Brain microvascular endothelial cell (primary cell): ENCODE measurements around the gene RTCA.
"Not testable (repeated sequence)": the region's sequence is repeated elsewhere in the genome, so short reads cannot be mapped to it uniquely, and the experiment has no call there.

Experiments
- DNase-seq: peaks from one replicate; pipeline ENCODE4 v3.0.0-alpha.2; 2020
- H3K27ac ChIP-seq: fragments of 250-450 bp; sonication (Bioruptor Pico); 2 replicates; pipeline ENCODE4 v1.5.1; 2020; ENCODE audit warnings: mild to moderate bottlenecking, moderate library complexity
- H3K27me3 ChIP-seq: fragments of 250-450 bp; sonication (Bioruptor Pico); replicated peaks from 2 replicates; pipeline ENCODE4 v1.5.1; 2020; ENCODE audit warnings: mild to moderate bottlenecking
- H3K36me3 ChIP-seq: fragments of 250-450 bp; sonication (Bioruptor Pico); replicated peaks from 2 replicates; pipeline ENCODE4 v1.5.1; 2020; ENCODE audit warnings: mild to moderate bottlenecking
- H3K4me3 ChIP-seq: 2 replicates; pipeline ENCODE4 v1.5.1; 2011; ENCODE audit warnings: low read depth, mild to moderate bottlenecking, control low read depth, low read length, moderate library complexity
- in situ Hi-C: cut with HindIII; loops from 2 replicates; pipeline ENCODE4 v1.10.0; 2017; ENCODE audit warnings: low sequenced_read_pairs, low pct_ligation_motif_present
- TF ChIP-seq, protein P1 (sequence below): IDR thresholded peaks from 2 replicates; pipeline ENCODE4 v1.5.1; 2011; ENCODE audit warnings: low read depth, mild to moderate bottlenecking, moderate library complexity, low read length, control low read depth, inconsistent platforms; ENCODE audit errors: missing control alignments

RTCA gene

DNA sequence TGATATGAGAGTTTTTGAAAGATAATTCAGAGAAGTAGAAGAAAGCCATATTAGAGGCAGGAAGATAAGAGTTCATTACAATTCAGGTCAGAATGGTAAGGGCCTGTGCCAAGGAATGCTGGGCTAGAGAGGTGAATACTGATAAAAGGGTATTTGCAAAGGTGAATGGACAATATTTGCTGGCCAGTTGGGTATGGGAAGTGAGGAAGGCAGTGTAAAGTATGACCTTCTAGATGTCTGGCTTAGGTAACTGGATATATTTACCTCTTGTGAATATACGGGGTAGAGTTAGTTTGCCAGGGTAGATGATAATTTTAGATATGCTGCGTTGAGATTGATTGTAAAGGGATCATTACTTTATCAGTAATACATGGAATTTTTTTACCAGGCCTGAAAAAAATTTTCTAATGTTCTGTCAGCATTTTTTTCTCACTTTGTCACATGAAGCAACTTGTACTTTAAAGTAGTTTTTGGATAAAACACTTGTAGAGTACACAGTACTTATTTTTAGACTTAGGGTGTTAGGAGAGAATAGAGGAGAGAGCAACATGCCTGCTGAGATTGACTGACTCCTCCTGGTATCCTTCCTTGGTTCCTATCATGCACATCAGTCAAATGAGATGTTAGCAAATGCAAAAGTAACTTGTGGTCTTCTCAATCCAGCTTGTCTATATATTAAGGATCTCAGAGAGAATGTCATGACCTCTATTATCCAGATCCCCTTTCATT, 14.1 kb downstream of the RTCA start:
- Histone ChIP-seq H3K27me3 (no peaks in the 10 kb centered on the region), H3K36me3 (peaks cover 51% of the 10 kb centered on the region), H3K27ac (no peak overlapping the region), H3K4me3 (no peak overlapping the region)
- in situ Hi-C loops: no loop called here
- TF ChIP-seq, protein P1, sequence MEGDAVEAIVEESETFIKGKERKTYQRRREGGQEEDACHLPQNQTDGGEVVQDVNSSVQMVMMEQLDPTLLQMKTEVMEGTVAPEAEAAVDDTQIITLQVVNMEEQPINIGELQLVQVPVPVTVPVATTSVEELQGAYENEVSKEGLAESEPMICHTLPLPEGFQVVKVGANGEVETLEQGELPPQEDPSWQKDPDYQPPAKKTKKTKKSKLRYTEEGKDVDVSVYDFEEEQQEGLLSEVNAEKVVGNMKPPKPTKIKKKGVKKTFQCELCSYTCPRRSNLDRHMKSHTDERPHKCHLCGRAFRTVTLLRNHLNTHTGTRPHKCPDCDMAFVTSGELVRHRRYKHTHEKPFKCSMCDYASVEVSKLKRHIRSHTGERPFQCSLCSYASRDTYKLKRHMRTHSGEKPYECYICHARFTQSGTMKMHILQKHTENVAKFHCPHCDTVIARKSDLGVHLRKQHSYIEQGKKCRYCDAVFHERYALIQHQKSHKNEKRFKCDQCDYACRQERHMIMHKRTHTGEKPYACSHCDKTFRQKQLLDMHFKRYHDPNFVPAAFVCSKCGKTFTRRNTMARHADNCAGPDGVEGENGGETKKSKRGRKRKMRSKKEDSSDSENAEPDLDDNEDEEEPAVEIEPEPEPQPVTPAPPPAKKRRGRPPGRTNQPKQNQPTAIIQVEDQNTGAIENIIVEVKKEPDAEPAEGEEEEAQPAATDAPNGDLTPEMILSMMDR: no peak
- DNase-seq: no peak

DNA sequence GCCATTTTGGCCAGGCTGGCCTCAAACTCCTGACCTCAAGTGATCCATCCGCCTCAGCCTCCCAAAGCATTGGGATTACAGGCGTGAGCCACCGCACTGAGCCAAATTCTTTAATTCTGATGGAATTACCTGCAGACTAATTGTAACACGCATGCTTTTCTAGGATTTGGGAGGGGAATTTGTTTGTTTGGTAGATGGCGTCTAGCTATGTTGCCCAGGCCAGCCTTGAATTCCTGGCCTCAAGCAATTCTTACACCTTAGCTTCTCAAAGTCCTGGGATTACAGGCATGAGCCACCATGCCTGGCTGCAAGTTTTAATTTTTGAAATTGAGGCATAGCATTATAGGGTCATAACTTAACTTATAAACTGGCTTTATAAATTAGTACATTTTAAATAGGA, 18.6 kb downstream of the RTCA start:
- DNase-seq: no peak
- TF ChIP-seq, protein P1: no peak
- Histone ChIP-seq H3K27ac (no peak overlapping the region), H3K4me3 (no peak overlapping the region), H3K36me3 (peaks cover 43% of the 10 kb centered on the region), H3K27me3 (no peaks in the 10 kb centered on the region)
- in situ Hi-C loops: no loop called here

DNA sequence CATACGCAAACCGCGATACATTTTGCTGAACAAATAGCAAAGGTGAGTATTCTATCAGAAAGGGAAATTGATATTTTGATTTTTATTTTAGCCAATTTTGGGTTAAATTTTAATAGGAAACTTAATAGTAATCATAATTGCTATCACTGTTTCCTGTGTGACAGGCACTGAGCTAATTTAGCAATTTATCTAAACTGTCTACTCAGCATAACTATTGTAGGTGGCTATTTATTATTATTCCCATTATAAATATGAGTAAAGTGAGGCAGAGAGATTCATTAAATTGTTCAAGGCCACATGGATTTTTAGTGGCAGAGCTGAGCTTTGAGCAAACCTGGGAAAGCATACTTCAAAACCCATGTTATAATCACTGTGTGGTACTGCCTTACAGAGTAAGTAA, 21.1 kb downstream of the RTCA start:
- Histone ChIP-seq H3K4me3 (no peak overlapping the region), H3K36me3 (peaks cover 45% of the 10 kb centered on the region), H3K27ac (no peak overlapping the region), H3K27me3 (no peaks in the 10 kb centered on the region)
- in situ Hi-C loops: no loop called here
- DNase-seq: no peak
- TF ChIP-seq, protein P1: no peak

DNA sequence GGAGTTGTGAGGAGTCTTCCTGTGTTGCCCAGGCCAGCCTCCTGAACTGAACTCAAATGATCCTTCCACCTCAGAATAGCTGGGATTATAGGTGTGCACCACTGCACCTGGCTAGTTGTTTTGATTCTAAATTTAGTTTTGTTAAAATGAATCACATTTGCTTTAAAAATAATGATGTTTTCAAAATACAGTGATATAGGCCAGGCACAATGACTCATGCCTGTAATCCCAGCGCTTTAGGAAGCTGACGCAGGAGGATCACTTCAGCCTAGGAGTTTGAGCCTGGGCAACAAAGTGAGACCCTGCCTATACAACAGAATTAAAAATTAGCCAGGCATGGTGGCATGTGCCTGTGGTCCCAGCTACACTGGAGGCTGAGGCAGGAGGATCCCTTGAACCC, 24.3 kb downstream of the RTCA start:
- H3K27me3 ChIP-seq: no peaks in the 10 kb centered on the region
- DNase-seq: peak; percentile 22
- no peak overlapping the region for H3K4me3 ChIP-seq
- H3K36me3 ChIP-seq: peaks cover 30% of the 10 kb centered on the region
- TF ChIP-seq, protein P1: no peak
- in situ Hi-C loops: no loop called here
- no peak overlapping the region for H3K27ac ChIP-seq

DNA sequence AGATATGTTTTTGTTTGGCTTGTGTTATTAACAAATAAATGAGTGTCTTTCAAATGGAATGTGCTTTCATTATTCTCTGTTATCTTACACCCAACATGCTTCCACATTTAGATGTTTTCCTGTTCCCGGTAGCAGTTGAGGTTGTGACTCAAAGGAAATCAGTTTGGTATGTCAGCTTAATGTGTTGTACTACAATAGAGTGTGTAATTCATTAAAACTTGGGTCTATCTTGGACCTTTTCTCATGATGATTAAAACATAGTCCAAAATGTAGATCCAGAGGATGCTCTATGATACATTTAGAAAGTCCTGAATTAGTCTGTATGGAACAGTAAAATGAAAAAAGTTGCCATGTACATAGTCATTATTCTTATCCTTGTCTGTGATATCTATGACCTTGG, 26.7 kb downstream of the RTCA start:
- Histone ChIP-seq H3K36me3 (peaks cover 15% of the 10 kb centered on the region), H3K4me3 (no peak overlapping the region), H3K27ac (no peak overlapping the region), H3K27me3 (no peaks in the 10 kb centered on the region)
- in situ Hi-C loops: no loop called here
- DNase-seq: peak; percentile 29
- TF ChIP-seq, protein P1: no peak

DNA sequence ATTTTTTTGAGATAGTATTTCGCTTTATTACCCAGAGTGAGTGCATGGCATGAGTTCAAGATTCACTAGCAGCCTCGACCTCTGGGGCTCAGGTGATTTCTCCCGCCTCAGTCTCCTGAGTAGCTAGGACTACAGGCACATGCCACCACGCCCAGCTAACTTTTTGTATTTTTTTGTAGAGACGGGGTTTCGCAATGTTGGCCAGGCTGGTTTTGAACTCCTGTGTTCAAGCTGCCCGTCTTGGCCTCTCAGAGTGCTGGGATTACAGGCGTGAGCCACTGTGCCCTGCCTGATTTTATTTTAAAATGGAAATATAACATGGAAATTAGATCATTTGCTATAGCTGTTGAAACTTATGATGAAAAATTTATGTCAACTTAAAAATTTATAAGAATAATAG, 30.1 kb downstream of the RTCA start:
- in situ Hi-C loops: no loop called here
- DNase-seq: no peak
- no peak overlapping the region for H3K27ac ChIP-seq
- H3K36me3 ChIP-seq: peaks cover 2% of the 10 kb centered on the region
- no peaks in the 10 kb centered on the region for H3K27me3 ChIP-seq
- TF ChIP-seq, protein P1: no peak
- no peak overlapping the region for H3K4me3 ChIP-seq

DNA sequence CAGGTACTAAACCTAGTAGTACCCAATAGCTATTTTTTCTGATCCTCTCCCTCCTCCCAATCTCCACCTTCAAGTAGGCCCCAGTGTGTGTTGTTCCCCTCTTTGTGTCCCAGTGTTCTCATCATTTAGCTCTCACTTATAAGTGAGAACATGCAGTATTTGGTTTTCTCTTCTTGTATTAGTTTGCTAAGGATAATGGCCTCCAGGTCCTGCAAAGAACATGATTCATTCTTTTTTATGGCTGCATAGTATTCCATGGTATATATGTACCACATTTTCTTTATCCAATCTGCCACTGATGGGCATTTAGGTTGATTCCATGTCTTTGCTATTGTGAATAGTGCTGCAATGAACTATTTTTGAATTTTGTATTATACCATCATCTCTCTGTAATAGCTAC, 31.0 kb downstream of the RTCA start:
- in situ Hi-C loops, H3K4me3 ChIP-seq, DNase-seq, H3K36me3 ChIP-seq, H3K27ac ChIP-seq, H3K27me3 ChIP-seq: not testable (repeated sequence)
